Effector memory CD8-positive, alpha-beta T cell (primary cell): Measurements from ENCODE around the gene MSRB3.

Source experiments
- ATAC-seq: fragments of 150-1000 bp; cut with Tn5 transposase; replicated peaks from 2 replicates; pipeline ENCODE4 v1.10.0; 2021; ENCODE audit warnings: mild to moderate bottlenecking, moderate library complexity
- DNase-seq, 3 experiments: peaks; one replicate each; pipeline ENCODE4 v3.0.0; 2021
- H3K27ac Mint-ChIP-seq, 2 donors: one replicate each; pipeline ENCODE4 v1.8.0; 2022; ENCODE audit warnings: mild to moderate bottlenecking in 2 of 2, mixed read lengths in 2 of 2, moderate library complexity in 2 of 2
- H3K27me3 Mint-ChIP-seq, 2 donors: one replicate each; pipeline ENCODE4 v1.8.0; 2022; ENCODE audit warnings: mixed read lengths in 2 of 2
- H3K36me3 Mint-ChIP-seq: one replicate; pipeline ENCODE4 v1.8.0; 2022; ENCODE audit warnings: mild to moderate bottlenecking, moderate library complexity, mixed read lengths; ENCODE audit not compliant: insufficient read depth
- H3K4me1 Mint-ChIP-seq, 2 donors: one replicate each; pipeline ENCODE4 v1.8.0; 2022; ENCODE audit warnings: low read depth in 2 of 2, mixed read lengths in 2 of 2
- H3K4me3 Mint-ChIP-seq, 2 donors: one replicate each; pipeline ENCODE4 v1.8.0; 2022; ENCODE audit warnings: mild to moderate bottlenecking in 2 of 2, mixed read lengths in 2 of 2, moderate library complexity in 2 of 2
- H3K9me3 Mint-ChIP-seq, 2 donors: one replicate each; pipeline ENCODE4 v1.8.0; 2022; ENCODE audit warnings: mixed read lengths in 2 of 2

MSRB3 gene

DNA sequence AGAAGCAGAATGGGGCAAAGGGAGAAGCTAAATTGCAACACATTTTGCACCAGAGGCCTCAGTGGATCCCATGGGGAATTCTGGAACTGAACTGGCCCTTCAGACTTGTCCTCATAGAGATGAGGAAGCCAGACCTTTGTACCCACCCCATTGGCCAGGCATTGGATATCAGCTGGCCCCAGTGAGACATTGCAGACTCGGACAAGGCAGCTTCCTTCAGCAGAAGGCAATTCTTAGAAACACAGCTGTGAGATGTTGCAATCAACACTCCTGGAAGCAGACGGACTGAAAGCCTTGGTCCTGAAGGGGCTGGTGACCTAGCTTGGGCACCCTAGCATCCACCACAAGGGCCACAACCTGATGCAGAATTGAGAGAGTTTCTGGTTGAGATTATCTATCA lies 218.1 kb downstream of the MSRB3 start:
- no peak overlapping the region for H3K4me3 Mint-ChIP-seq
- H3K4me1 Mint-ChIP-seq: no peaks in the 10 kb centered on the region
- H3K27me3 Mint-ChIP-seq: peaks cover 0 to 9% of the 10 kb centered on the region in 2 donors
- H3K36me3 Mint-ChIP-seq: no peaks in the 10 kb centered on the region
- no peak overlapping the region for H3K27ac Mint-ChIP-seq
- no peak for DNase-seq
- ATAC-seq: no peak
- peaks cover 3 to 8% of the 10 kb centered on the region in 2 donors for H3K9me3 Mint-ChIP-seq

DNA sequence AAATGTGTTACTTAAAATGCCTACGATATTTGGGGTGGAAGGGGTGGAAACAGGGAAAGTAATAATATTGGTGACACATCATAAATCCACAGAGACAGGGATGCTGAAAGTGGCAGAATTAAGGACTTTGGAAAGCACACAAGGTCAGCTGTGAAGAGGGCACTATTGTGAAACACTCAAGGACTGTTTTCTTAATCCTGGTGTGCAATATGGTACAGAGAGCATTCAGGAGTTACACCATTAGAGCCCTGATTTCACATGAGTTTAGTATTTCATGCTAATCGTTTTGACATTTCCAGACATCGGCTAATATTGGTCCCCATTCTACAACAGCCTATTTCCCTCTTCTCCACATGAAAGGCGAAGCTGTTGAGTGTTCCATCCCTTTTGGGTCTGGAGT lies 219.2 kb downstream of the MSRB3 start:
- peaks cover 3 to 8% of the 10 kb centered on the region in 2 donors for H3K9me3 Mint-ChIP-seq
- H3K27me3 Mint-ChIP-seq: peaks cover 8 to 9% of the 10 kb centered on the region in 2 donors
- ATAC-seq (no peak), DNase-seq (no peak)
- no peaks in the 10 kb centered on the region for H3K36me3 Mint-ChIP-seq
- no peaks in the 10 kb centered on the region for H3K4me1 Mint-ChIP-seq
- H3K27ac Mint-ChIP-seq: no peak overlapping the region
- H3K4me3 Mint-ChIP-seq: no peak overlapping the region

DNA sequence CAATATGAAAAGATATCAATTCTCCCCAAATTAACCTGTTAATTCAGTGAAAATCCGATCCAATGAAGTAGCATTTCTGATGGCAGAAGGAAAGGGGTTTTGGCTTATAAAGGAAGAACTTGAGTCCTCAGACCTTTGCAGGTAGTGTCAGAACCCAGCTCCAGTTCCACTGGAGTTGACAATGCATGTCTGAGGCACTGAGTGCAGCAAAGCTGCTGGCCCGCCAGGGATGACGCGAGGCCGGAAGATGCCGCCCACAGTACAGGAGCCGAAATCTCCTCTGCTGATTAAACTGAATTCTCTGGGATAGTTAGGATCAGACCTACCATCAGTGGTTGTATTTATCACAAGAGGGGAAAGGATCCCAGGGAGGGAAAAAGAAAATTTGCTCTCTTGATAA lies 220.7 kb downstream of the MSRB3 start:
- Mint-ChIP-seq H3K36me3 (no peaks in the 10 kb centered on the region), H3K27me3 (peaks cover 8 to 9% of the 10 kb centered on the region in 2 donors), H3K27ac (no peak overlapping the region), H3K9me3 (peaks cover 4 to 8% of the 10 kb centered on the region in 2 donors), H3K4me1 (no peaks in the 10 kb centered on the region), H3K4me3 (no peak overlapping the region)
- DNase-seq: no peak
- ATAC-seq: no peak

- Mint-ChIP-seq H3K4me1 (no peaks in the 10 kb centered on the region), H3K4me3 (no peak overlapping the region), H3K27ac (no peak overlapping the region), H3K27me3 (peaks cover under 1 to 8% of the 10 kb centered on the region in 2 donors), H3K36me3 (no peaks in the 10 kb centered on the region), H3K9me3 (peaks cover 0 to 4% of the 10 kb centered on the region in 2 donors)
- ATAC-seq: no peak
- no peak for DNase-seq
Measured at GRCh38 chr12:65500091-65500900, 221.8 kb downstream of the MSRB3 start.

GRCh38 chr12:65501093-65501621 lies 222.7 kb downstream of the MSRB3 start:
- no peak overlapping the region for H3K27ac Mint-ChIP-seq
- DNase-seq (no peak), ATAC-seq (no peak)

GRCh38 chr12:65501935-65502334 lies 223.5 kb downstream of the MSRB3 start:
- H3K36me3 Mint-ChIP-seq: no peaks in the 10 kb centered on the region
- H3K9me3 Mint-ChIP-seq: peaks cover 0 to 2% of the 10 kb centered on the region in 2 donors
- ATAC-seq (no peak), DNase-seq (no peak)
- peaks cover 0 to 8% of the 10 kb centered on the region in 2 donors for H3K27me3 Mint-ChIP-seq
- no peak overlapping the region for H3K4me3 Mint-ChIP-seq
- no peaks in the 10 kb centered on the region for H3K4me1 Mint-ChIP-seq
- no peak overlapping the region for H3K27ac Mint-ChIP-seq

More at GRCh38 chr12:65501093-65501621, 222.7 kb downstream of the MSRB3 start:
- no peak overlapping the region for H3K4me3 Mint-ChIP-seq
- H3K4me1 Mint-ChIP-seq: no peaks in the 10 kb centered on the region
- H3K36me3 Mint-ChIP-seq: no peaks in the 10 kb centered on the region
- H3K27me3 Mint-ChIP-seq: peaks cover 0 to 8% of the 10 kb centered on the region in 2 donors
- peaks cover 0 to 4% of the 10 kb centered on the region in 2 donors for H3K9me3 Mint-ChIP-seq

DNA sequence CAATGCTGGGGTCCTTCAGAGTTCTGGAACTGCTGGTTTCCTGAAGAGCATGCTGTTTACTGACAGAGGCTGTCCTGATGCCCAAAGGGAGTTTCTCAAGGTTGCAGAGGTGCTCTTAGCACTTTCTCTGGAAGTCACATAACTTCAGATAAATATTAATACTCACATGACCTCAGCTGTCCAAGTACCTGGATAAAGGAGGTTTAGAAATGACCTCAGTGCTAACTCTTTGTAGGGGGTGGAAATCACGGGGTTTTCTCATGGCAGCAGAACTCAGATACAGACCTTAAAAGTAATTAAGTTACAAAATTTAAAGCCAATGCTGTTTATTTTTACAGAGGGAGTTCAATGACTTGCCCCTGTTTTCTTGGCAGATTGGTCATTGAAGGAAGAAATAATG lies 225.9 kb downstream of the MSRB3 start:
- Mint-ChIP-seq H3K27me3 (peaks cover 0 to 12% of the 10 kb centered on the region in 2 donors), H3K27ac (no peak overlapping the region)
- no peak for ATAC-seq

DNA sequence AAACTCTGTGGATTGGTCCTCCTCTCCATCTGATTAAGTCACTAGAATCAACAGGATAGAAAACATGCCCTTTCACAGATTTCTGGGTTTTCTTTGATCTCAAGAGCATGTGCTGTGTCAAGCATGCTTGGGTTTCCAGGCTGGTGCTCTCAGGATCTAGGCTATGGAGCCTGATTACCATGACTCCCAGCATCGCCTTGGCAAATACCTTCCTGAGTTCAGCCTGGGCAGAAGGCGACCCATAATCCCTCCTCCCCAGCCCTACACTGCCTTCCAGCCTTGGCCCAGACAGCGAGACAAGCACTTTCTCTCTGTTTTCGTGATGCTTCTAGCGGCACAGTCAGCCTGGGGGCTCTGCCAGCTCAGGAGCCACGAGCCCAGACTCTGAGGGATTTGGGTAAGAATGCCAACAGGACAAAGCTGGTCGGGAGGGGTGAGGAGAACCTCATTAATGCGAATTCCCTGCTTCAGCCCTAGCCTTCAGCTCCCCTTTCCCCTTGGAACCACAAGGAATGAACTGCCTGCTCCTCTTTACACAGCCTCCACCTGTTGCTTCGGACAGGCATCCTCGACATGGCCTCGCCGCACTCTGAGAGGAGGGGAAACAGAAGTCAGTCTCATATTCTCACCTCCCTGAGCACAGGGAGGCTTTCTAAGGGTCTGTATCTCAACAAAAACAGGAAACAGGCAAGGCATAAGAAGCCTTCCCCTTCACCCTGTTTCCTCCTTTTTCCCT lies 227.1 kb downstream of the MSRB3 start:
- no peak for ATAC-seq

More for the DNA sequence above, 225.9 kb downstream of the MSRB3 start:
- Mint-ChIP-seq H3K4me3 (no peak overlapping the region), H3K36me3 (no peaks in the 10 kb centered on the region), H3K9me3 (peaks cover 2 to 8% of the 10 kb centered on the region in 2 donors), H3K4me1 (no peaks in the 10 kb centered on the region)
- no peak for DNase-seq

GRCh38 chr12:65508276-65509035 lies 230.0 kb downstream of the MSRB3 start:
- no peak for DNase-seq
- Mint-ChIP-seq H3K27ac (no peak overlapping the region), H3K4me1 (no peaks in the 10 kb centered on the region), H3K9me3 (peaks cover 2 to 8% of the 10 kb centered on the region in 2 donors), H3K4me3 (no peak overlapping the region), H3K36me3 (no peaks in the 10 kb centered on the region), H3K27me3 (peaks cover 0 to 5% of the 10 kb centered on the region in 2 donors)
- no peak for ATAC-seq

More for the DNA sequence above, 227.1 kb downstream of the MSRB3 start:
- H3K36me3 Mint-ChIP-seq: no peaks in the 10 kb centered on the region
- no peaks in the 10 kb centered on the region for H3K4me1 Mint-ChIP-seq
- H3K27ac Mint-ChIP-seq: no peak overlapping the region
- DNase-seq: no peak
- peaks cover 0 to 12% of the 10 kb centered on the region in 2 donors for H3K27me3 Mint-ChIP-seq
- H3K4me3 Mint-ChIP-seq: no peak overlapping the region
- peaks cover 2 to 8% of the 10 kb centered on the region in 2 donors for H3K9me3 Mint-ChIP-seq

- Mint-ChIP-seq H3K36me3 (no peaks in the 10 kb centered on the region), H3K27ac (no peak overlapping the region), H3K9me3 (peaks cover 0 to 8% of the 10 kb centered on the region in 2 donors), H3K27me3 (peaks cover 0 to 5% of the 10 kb centered on the region in 2 donors), H3K4me3 (no peak overlapping the region), H3K4me1 (no peaks in the 10 kb centered on the region)
- DNase-seq (no peak), ATAC-seq (no peak)
Measured at GRCh38 chr12:65510007-65510406, 231.5 kb downstream of the MSRB3 start.

- no peak overlapping the region for H3K4me3 Mint-ChIP-seq
- no peaks in the 10 kb centered on the region for H3K4me1 Mint-ChIP-seq
- ATAC-seq (no peak), DNase-seq (no peak)
- H3K36me3 Mint-ChIP-seq: no peaks in the 10 kb centered on the region
- peaks cover 0 to 8% of the 10 kb centered on the region in 2 donors for H3K9me3 Mint-ChIP-seq
- H3K27me3 Mint-ChIP-seq: peaks cover 0 to 5% of the 10 kb centered on the region in 2 donors
- no peak overlapping the region for H3K27ac Mint-ChIP-seq
Measured at GRCh38 chr12:65510584-65511050, 232.1 kb downstream of the MSRB3 start.

- DNase-seq: no peak
- Mint-ChIP-seq H3K4me3 (no peak overlapping the region), H3K36me3 (no peaks in the 10 kb centered on the region), H3K27me3 (peaks cover 0 to 5% of the 10 kb centered on the region in 2 donors), H3K4me1 (no peaks in the 10 kb centered on the region), H3K9me3 (peaks cover 0 to 8% of the 10 kb centered on the region in 2 donors), H3K27ac (no peak overlapping the region)
- ATAC-seq: no peak
Measured at GRCh38 chr12:65511134-65511834, 232.8 kb downstream of the MSRB3 start.
